Measurements from ENCODE around the gene SCT. TPM values are rescaled to one million over a fixed set of nuclear protein-coding genes. Genes with fewer than 3 reads are reported as not detected.
A peak's percentile ranks its signal among the peaks of the same experiment; 100 is the strongest.

SCT gene
- total and polyA plus RNA-seq, 2 experiments from 2014 or later = 2.6 TPM; not detected in 1

GRCh38 chr11:606245-606644 is 20.7 kb downstream of the SCT start:
- Mint-ChIP-seq H3K36me3 (ENCODE audit: low read depth) (peaks cover 59% of the 10 kb centered on the region), H3K27ac (no peak overlapping the region), H3K4me1 (no peaks in the 10 kb centered on the region; the same call in 2 of the 3 replicates), H3K9me3 (no peaks in the 10 kb centered on the region), H3K4me3 (no peak overlapping the region), H3K27me3 (ENCODE audit: insufficient read depth, low read depth, poor library complexity) (peaks cover 13% of the 10 kb centered on the region)
- ATAC-seq (peak; percentile 17; the same call in 2 of the 3 replicates), DNase-seq (ENCODE audit: low spot score) (no peak)
- no peaks in the 10 kb centered on the region for H3K4me1 ChIP-seq (ENCODE audit: insufficient read depth)
- H3F3A ChIP-seq (replicated peaks; ENCODE audit: low read depth) = peaks cover 21% of the 10 kb centered on the region
- no peaks in the 10 kb centered on the region for H3K9me2 ChIP-seq (ENCODE audit: insufficient read depth)
- TF ChIP-seq, protein P1, sequence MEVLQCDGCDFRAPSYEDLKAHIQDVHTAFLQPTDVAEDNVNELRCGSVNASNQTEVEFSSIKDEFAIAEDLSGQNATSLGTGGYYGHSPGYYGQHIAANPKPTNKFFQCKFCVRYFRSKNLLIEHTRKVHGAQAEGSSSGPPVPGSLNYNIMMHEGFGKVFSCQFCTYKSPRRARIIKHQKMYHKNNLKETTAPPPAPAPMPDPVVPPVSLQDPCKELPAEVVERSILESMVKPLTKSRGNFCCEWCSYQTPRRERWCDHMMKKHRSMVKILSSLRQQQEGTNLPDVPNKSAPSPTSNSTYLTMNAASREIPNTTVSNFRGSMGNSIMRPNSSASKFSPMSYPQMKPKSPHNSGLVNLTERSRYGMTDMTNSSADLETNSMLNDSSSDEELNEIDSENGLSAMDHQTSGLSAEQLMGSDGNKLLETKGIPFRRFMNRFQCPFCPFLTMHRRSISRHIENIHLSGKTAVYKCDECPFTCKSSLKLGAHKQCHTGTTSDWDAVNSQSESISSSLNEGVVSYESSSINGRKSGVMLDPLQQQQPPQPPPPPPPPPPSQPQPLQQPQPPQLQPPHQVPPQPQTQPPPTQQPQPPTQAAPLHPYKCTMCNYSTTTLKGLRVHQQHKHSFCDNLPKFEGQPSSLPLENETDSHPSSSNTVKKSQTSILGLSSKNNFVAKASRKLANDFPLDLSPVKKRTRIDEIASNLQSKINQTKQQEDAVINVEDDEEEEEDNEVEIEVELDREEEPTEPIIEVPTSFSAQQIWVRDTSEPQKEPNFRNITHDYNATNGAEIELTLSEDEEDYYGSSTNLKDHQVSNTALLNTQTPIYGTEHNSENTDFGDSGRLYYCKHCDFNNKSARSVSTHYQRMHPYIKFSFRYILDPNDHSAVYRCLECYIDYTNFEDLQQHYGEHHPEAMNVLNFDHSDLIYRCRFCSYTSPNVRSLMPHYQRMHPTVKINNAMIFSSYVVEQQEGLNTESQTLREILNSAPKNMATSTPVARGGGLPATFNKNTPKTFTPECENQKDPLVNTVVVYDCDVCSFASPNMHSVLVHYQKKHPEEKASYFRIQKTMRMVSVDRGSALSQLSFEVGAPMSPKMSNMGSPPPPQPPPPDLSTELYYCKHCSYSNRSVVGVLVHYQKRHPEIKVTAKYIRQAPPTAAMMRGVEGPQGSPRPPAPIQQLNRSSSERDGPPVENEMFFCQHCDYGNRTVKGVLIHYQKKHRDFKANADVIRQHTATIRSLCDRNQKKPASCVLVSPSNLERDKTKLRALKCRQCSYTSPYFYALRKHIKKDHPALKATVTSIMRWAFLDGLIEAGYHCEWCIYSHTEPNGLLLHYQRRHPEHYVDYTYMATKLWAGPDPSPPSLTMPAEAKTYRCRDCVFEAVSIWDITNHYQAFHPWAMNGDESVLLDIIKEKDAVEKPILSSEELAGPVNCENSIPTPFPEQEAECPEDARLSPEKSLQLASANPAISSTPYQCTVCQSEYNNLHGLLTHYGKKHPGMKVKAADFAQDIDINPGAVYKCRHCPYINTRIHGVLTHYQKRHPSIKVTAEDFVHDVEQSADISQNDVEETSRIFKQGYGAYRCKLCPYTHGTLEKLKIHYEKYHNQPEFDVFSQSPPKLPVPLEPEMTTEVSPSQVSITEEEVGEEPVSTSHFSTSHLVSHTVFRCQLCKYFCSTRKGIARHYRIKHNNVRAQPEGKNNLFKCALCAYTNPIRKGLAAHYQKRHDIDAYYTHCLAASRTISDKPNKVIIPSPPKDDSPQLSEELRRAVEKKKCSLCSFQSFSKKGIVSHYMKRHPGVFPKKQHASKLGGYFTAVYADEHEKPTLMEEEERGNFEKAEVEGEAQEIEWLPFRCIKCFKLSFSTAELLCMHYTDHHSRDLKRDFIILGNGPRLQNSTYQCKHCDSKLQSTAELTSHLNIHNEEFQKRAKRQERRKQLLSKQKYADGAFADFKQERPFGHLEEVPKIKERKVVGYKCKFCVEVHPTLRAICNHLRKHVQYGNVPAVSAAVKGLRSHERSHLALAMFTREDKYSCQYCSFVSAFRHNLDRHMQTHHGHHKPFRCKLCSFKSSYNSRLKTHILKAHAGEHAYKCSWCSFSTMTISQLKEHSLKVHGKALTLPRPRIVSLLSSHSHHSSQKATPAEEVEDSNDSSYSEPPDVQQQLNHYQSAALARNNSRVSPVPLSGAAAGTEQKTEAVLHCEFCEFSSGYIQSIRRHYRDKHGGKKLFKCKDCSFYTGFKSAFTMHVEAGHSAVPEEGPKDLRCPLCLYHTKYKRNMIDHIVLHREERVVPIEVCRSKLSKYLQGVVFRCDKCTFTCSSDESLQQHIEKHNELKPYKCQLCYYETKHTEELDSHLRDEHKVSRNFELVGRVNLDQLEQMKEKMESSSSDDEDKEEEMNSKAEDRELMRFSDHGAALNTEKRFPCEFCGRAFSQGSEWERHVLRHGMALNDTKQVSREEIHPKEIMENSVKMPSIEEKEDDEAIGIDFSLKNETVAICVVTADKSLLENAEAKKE (CRISPR knock-in tag; IDR thresholded peaks at IDR 0.05) = no peak
- TF ChIP-seq POLR2AphosphoS5 (IDR thresholded peaks at IDR 0.05; ENCODE audit: low read depth) (no peak), ZNF114 (CRISPR knock-in tag; IDR thresholded peaks at IDR 0.05) (no peak), ETS1 (IDR thresholded peaks at IDR 0.05) (no peak), EZH2phosphoT487 (IDR thresholded peaks at IDR 0.05; ENCODE audit: unreplicated experiment) (no peak), STAT1 (IDR thresholded peaks at IDR 0.05; ENCODE audit: unreplicated experiment) (no peak), EZH2 (IDR thresholded peaks at IDR 0.05; ENCODE audit: low read depth, unreplicated experiment) (no peak), ZNF331 (CRISPR knock-in tag; IDR thresholded peaks at IDR 0.05; ENCODE audit: low read depth) (no peak), NANOG (IDR thresholded peaks at IDR 0.05; ENCODE audit: borderline replicate concordance) (no peak), JUNB (IDR thresholded peaks at IDR 0.05; ENCODE audit: unreplicated experiment) (no peak), CREB1 (CRISPR knock-in tag; IDR thresholded peaks at IDR 0.05; ENCODE audit: low read depth) (no peak)
- TF ChIP-seq, protein P2, sequence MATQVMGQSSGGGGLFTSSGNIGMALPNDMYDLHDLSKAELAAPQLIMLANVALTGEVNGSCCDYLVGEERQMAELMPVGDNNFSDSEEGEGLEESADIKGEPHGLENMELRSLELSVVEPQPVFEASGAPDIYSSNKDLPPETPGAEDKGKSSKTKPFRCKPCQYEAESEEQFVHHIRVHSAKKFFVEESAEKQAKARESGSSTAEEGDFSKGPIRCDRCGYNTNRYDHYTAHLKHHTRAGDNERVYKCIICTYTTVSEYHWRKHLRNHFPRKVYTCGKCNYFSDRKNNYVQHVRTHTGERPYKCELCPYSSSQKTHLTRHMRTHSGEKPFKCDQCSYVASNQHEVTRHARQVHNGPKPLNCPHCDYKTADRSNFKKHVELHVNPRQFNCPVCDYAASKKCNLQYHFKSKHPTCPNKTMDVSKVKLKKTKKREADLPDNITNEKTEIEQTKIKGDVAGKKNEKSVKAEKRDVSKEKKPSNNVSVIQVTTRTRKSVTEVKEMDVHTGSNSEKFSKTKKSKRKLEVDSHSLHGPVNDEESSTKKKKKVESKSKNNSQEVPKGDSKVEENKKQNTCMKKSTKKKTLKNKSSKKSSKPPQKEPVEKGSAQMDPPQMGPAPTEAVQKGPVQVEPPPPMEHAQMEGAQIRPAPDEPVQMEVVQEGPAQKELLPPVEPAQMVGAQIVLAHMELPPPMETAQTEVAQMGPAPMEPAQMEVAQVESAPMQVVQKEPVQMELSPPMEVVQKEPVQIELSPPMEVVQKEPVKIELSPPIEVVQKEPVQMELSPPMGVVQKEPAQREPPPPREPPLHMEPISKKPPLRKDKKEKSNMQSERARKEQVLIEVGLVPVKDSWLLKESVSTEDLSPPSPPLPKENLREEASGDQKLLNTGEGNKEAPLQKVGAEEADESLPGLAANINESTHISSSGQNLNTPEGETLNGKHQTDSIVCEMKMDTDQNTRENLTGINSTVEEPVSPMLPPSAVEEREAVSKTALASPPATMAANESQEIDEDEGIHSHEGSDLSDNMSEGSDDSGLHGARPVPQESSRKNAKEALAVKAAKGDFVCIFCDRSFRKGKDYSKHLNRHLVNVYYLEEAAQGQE (IDR thresholded peaks at IDR 0.05; ENCODE audit: unreplicated experiment) = no peak
- TF ChIP-seq, protein P3, sequence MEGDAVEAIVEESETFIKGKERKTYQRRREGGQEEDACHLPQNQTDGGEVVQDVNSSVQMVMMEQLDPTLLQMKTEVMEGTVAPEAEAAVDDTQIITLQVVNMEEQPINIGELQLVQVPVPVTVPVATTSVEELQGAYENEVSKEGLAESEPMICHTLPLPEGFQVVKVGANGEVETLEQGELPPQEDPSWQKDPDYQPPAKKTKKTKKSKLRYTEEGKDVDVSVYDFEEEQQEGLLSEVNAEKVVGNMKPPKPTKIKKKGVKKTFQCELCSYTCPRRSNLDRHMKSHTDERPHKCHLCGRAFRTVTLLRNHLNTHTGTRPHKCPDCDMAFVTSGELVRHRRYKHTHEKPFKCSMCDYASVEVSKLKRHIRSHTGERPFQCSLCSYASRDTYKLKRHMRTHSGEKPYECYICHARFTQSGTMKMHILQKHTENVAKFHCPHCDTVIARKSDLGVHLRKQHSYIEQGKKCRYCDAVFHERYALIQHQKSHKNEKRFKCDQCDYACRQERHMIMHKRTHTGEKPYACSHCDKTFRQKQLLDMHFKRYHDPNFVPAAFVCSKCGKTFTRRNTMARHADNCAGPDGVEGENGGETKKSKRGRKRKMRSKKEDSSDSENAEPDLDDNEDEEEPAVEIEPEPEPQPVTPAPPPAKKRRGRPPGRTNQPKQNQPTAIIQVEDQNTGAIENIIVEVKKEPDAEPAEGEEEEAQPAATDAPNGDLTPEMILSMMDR (conservative IDR thresholded peaks at IDR 0.05; ENCODE audit: low read depth in 2 of 2) = no peak
- H3K4me3 ChIP-seq = no peak overlapping the region
- no peaks in the 10 kb centered on the region for H3K27me3 ChIP-seq (ENCODE audit: insufficient read depth)
- H4K20me1 ChIP-seq (replicated peaks; ENCODE audit: insufficient read depth) = peaks cover 3% of the 10 kb centered on the region; the same call in 1 of the 2 replicates
- no peak overlapping the region for H3K27ac ChIP-seq (ENCODE audit: low read depth)
- H3K36me3 ChIP-seq (ENCODE audit: insufficient read depth) = peaks cover 34% of the 10 kb centered on the region
- no peak overlapping the region for H2AFZ ChIP-seq
- no peak overlapping the region for H3K4me2 ChIP-seq
- H3K79me2 ChIP-seq (replicated peaks; ENCODE audit: insufficient read depth) = 0 out of 2 replicates have a peak, but pooled peaks cover 4% of the 10 kb centered on the region

Measured in GM23338 (cell line).